ENCODE measurements around the gene STK24.

Gene STK24

GRCh38 chr13:98582947-98583346, 6.0 kb upstream of the STK24 start:
- no peak for DNase-seq (ENCODE audit: low spot score)

DNA sequence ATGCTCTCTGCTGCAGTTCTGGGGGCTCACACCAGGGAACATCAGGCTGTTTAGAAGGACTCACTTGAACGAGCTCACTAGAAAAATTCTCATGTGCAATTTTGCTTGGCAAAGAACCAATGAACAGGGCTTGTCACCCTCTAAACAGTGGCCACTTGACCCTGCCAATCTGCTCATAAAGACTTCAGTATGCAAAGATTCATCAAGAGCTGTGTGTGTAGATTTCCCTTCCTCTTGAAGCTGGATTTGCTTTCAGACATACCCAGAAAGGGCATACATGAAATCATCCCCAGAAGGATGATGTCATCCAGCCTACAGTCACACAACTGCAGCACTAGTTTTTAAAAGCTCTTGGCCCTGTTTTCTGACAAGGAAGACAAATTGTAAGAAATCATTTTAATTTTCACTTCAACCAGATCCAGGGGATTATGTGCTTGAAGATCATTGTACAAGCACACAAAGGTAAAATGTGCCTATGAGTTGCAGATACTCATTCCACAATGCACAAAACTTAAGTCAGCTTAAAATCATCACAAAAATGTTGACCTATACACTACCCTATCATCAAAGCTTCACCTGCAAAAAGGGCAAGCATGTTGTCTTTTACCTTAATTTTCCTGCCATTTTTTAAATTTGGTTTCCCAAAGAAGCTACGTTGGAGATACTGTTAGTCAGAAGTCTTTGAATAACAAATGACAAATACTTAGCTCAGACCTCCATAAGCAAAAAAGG, 5.2 kb upstream of the STK24 start:
- DNase-seq (ENCODE audit: low spot score), result no peak

DNA sequence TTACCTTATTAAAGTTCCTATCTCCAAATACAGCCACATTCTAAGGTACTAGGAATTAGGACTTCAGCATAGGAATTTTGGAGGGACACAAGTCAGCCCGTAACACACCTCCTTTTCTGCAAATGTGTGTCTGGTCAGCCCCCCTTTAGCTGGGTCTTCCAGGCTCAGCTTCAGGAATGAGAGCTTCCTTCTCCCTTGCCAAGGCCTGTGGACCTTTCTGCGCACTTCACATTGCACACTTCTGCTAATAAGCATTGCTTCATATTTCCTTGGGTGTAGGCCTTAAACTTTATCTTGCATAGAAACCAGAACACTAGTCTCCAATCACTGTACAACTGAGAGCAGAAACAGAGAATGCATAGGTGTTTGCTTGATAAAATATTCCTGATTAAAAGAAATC, 4.5 kb upstream of the STK24 start:
- DNase-seq (ENCODE audit: low spot score), result no peak

- no peak for DNase-seq (ENCODE audit: low spot score)
Measured at GRCh38 chr13:98580420-98580819, 3.5 kb upstream of the STK24 start.

DNA sequence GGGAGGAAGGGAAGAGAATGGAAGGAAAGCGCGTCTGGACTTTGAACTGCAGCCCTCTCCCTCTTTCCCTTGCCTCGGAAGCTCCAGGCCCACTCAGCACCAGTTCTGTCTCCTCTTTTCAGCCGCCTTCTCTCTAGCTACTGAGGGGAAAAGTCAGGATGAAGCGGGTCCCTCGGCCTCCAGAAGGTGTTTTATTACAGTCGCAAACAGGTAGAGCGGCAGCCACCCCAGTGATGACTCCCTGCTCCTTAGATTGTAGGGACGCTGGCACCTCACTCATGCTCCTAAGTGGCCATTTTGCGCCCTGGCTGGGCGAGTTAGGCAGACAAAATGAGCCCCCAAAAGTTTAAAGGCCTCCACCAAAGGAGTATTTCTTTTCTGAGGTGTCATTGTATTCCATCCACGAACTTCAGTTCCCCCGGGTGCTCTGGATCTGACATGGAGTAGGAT, 954 bp upstream of the STK24 start:
- peak; percentile 39 for DNase-seq (ENCODE audit: low spot score)

DNA sequence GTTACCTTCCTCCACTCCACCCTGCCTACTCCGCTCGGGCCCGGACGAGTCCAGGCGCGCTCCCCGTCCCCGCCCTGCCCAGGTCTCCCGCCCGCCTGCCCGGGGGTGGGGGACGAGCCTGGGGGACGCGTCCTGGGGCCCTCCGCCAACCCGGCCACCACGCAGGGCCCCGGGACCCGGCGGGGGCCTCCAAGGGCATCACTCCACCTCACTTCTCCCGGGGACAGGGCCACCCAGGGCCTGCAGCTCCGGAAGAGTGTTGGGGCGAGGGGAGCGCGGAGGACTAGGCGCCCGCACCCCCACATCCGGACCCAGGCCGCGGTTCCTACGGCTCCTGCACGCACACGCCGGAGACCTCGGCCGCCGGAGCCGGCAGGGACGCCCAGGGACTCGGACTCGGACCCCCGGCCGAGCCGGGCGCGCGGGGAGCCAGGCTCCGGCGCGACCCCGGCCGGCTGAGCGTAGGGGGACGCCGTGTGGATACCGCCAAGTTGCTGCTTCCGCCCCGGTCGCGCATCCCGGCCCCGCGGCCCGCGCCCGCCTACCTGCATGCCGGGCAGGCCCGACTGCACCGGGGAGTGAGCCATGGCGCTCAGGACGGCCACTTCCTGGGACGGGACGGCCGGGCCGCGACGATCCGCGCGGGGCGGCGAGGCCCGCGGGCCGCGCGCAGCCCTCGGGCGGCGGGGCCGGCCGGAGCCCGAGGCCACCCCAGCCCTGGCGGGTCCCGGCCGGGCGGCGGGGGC, 534 bp downstream of the STK24 start:
- DNase-seq (ENCODE audit: low spot score), result peak; percentile 28

GRCh38 chr13:98575904-98576199, 1.1 kb downstream of the STK24 start:
- no peak for DNase-seq (ENCODE audit: low spot score)

GRCh38 chr13:98575009-98575903, 1.7 kb downstream of the STK24 start:
- no peak for DNase-seq (ENCODE audit: low spot score)

DNA sequence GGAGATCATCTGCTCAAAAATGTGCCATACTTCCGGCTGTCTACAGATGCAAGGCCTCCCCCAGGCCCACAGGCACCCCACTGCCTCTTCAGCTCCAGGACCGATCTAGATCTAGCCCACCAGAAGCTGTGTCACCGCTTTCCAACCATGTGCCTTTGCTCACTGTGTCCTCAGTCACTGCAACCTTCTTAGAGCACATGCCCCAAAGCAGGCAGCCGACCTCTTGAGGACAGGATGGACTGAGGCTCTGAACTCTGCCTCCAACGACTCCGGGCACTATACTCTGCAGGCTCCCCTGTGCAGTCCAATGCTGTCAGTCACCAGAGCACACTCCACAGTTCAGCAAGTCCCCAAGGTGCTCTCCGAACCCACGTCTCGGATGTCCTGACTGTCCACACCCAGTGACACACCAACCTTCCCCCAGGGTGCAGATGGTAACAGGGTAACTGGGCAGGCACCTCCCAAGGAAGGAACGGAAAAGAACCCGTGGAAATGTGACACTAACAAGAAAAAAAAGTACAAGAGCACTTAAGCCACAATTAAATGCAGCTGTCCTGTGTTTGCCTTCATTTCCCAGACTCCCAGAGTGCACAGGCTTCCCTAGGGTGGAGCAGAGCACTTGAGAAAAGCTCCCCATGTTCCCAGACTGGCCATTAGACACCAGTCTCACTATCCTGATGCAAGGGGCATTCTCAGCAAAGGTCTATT, 4.8 kb downstream of the STK24 start:
- no peak for DNase-seq (ENCODE audit: low spot score)

DNA sequence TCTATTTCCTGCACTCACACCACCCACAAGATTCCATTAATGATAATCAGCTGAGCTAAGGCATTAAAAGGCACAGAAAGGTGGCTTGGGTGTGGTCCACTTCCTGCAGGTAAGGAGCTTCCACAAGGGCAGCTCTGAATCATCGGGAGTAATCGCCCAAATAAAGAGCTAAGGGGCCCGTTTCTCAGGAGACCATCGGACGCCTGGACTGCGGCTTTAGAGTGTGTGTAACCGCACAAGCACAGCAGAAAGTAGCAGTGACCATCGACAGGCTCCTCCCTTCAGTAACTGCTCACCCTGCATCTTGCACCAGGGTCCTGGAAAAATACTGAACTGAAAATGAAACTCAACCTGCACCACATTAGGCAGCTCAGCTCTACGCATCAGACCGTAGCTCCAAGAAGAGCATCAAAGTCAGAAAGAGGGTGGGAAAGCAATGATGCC, 6.0 kb downstream of the STK24 start:
- peak; percentile 96 for DNase-seq (ENCODE audit: low spot score)

- peak; percentile 67 for DNase-seq (ENCODE audit: low spot score)
Measured at GRCh38 chr13:98569494-98570367, 7.2 kb downstream of the STK24 start.

DNA sequence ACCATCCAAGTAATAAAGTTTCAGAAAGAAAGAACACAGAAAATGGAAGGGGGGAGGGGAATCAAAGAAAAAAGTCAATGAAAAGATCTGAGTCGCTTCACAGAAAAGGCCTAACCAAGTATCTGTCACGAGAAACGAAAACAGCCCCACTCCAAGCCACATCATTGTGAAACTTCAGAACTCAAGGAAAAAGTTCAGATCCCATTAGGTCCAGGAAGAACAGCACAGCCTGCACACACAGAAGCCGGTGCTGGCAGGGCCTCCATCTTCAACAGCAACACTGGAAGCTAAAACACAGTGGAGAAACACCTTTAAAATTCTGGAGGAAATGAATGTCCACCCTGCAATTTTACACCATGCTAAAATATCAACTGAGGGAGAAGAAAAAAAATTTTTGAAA, 8.0 kb downstream of the STK24 start:
- DNase-seq (ENCODE audit: low spot score), result no peak

DNA sequence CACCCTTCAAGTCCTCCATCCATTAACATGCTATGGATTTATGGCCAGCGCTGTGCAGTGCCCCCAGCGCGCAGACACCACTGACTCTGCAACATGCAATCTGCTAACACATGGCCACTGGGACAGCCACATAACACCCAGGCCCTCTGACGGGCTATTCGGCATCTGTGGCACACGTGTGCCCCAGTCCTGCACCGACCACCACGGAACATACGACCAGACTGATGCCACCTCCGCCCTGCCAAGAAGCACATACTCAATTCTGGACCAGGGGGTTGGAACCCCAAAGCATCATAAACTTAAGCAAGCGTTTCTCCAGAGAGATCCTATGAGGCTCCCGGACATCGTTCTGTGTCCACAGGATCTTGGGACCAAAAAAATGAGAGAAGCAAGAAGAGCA, 9.8 kb downstream of the STK24 start:
- DNase-seq (ENCODE audit: low spot score), result no peak

- DNase-seq (ENCODE audit: low spot score), result no peak
Measured at GRCh38 chr13:98565726-98566565, 11.0 kb downstream of the STK24 start.

GRCh38 chr13:98564204-98564603, 12.7 kb downstream of the STK24 start:
- no peak for DNase-seq (ENCODE audit: low spot score)

DNA sequence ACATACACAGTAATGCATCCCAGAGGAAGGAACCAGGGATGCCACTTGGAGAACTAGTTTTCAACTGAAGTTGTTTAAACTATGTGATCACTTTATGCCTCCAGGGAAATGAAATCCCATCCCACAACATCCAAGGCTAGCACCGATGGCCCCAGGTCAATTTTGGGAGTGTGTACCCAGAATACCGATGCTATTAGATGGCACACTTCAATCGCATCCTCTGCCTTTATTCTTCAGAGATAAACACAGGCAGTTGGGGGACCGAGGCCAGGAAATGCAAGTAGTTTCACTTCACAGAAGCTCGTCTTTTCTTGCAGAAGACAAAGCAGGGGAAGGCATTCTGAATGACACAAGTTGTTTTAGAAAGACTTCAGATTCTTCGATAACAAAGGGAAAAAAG, 13.8 kb downstream of the STK24 start:
- DNase-seq (ENCODE audit: low spot score), result no peak

DNA sequence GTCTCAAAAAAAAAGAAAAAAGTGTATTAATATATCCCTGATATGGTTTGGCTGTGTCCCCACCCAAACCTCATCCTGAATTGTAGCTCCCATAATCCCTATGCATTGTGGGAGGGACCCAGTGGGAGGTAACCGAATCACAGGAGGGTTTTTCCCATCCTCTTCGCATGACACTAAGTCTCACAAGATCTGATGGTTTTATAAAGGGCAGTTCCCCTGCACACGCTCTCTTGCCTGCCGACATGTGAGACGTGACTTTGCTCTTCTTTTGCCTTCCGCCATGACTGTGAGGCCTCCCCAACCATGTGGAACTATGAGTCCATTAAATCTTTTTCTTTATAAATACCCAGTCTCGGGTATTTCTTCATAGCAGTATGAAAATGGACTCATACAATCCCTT, 17.7 kb downstream of the STK24 start:
- DNase-seq (ENCODE audit: low spot score), result no peak

- DNase-seq (ENCODE audit: low spot score), result no peak
Measured at GRCh38 chr13:98557937-98558792, 18.7 kb downstream of the STK24 start.

- DNase-seq (ENCODE audit: low spot score), result no peak
Measured at GRCh38 chr13:98556968-98557631, 19.8 kb downstream of the STK24 start.

All from SW480 (cell line).